Ishikawa (cell line): ENCODE data around the gene KLC3.

Experiments
- CEBPB ChIP-seq: IDR thresholded peaks from 2 replicates; pipeline ENCODE4 v1.6.1; 2012
- CREB1 ChIP-seq: IDR thresholded peaks from 2 replicates; pipeline ENCODE4 v1.6.1; 2012; ENCODE audit warnings: low read depth
- FOXM1 ChIP-seq: IDR thresholded peaks from 2 replicates; pipeline ENCODE4 v1.6.1; 2012; ENCODE audit warnings: low read depth, borderline replicate concordance
- NFIC ChIP-seq: IDR thresholded peaks from 2 replicates; pipeline ENCODE4 v1.6.1; 2012
- RAD21 ChIP-seq: IDR thresholded peaks from 2 replicates; pipeline ENCODE4 v1.6.1; 2012; ENCODE audit warnings: low read depth
- TAF1 ChIP-seq: IDR thresholded peaks from 2 replicates; pipeline ENCODE4 v1.6.1; 2012; ENCODE audit warnings: low read depth, mild to moderate bottlenecking
- YY1 ChIP-seq: IDR thresholded peaks from 2 replicates; pipeline ENCODE4 v1.6.1; 2012; ENCODE audit warnings: low read depth
- TF ChIP-seq, protein P1 (sequence below): IDR thresholded peaks from 2 replicates; pipeline ENCODE4 v1.6.1; 2012; ENCODE audit warnings: low read depth, mild to moderate bottlenecking
- TF ChIP-seq, protein P2 (sequence below): IDR thresholded peaks from 2 replicates; pipeline ENCODE4 v1.6.1; 2012

GRCh38 chr19:45357445-45357783 lies 16.9 kb downstream of the KLC3 start:
- TF ChIP-seq CEBPB, result no peak
- no peak for TF ChIP-seq TAF1
- no peak for TF ChIP-seq CREB1
- TF ChIP-seq, protein P1, sequence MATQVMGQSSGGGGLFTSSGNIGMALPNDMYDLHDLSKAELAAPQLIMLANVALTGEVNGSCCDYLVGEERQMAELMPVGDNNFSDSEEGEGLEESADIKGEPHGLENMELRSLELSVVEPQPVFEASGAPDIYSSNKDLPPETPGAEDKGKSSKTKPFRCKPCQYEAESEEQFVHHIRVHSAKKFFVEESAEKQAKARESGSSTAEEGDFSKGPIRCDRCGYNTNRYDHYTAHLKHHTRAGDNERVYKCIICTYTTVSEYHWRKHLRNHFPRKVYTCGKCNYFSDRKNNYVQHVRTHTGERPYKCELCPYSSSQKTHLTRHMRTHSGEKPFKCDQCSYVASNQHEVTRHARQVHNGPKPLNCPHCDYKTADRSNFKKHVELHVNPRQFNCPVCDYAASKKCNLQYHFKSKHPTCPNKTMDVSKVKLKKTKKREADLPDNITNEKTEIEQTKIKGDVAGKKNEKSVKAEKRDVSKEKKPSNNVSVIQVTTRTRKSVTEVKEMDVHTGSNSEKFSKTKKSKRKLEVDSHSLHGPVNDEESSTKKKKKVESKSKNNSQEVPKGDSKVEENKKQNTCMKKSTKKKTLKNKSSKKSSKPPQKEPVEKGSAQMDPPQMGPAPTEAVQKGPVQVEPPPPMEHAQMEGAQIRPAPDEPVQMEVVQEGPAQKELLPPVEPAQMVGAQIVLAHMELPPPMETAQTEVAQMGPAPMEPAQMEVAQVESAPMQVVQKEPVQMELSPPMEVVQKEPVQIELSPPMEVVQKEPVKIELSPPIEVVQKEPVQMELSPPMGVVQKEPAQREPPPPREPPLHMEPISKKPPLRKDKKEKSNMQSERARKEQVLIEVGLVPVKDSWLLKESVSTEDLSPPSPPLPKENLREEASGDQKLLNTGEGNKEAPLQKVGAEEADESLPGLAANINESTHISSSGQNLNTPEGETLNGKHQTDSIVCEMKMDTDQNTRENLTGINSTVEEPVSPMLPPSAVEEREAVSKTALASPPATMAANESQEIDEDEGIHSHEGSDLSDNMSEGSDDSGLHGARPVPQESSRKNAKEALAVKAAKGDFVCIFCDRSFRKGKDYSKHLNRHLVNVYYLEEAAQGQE, result no peak
- TF ChIP-seq YY1, result no peak
- TF ChIP-seq FOXM1, result no peak
- no peak for TF ChIP-seq RAD21
- no peak for TF ChIP-seq NFIC
- TF ChIP-seq, protein P2, sequence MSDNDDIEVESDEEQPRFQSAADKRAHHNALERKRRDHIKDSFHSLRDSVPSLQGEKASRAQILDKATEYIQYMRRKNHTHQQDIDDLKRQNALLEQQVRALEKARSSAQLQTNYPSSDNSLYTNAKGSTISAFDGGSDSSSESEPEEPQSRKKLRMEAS, result no peak
